Measurements from ENCODE around the gene PLS1. TPM values are rescaled to one million over a fixed set of nuclear protein-coding genes. Genes with fewer than 3 reads are reported as not detected.

The PLS1 gene
- 9.1 to 13.0 TPM (median 12.0 TPM) in 5 replicates for total RNA-seq (2022; extraction: Qiagen RNA extraction; ENCODE audit: low read depth)

GRCh38 chr3:142595951-142596725, at the start of gene PLS1:
PLS1 (plus strand) TSS chr3:142596393; CDS start chr3:142664238, 67,845 bp downstream.

GRCh38 chr3:142578329-142579223, 17.6 kb upstream of the PLS1 start, which contains the start of gene ATR:
ATR (minus strand) TSS chr3:142578733; CDS start chr3:142578704, 29 bp downstream.

GRCh38 chr3:142723968-142724681, 127.9 kb downstream of the PLS1 start, which contains the start of gene TRPC1:
TRPC1 (plus strand) TSS chr3:142724034; CDS start chr3:142724560, 526 bp downstream.

Other genes with a start within 250 kb of the PLS1 start
- gene XRN1, start 148.4 kb upstream of the PLS1 start, total RNA-seq (2022; extraction: Qiagen RNA extraction; ENCODE audit: low read depth), result 3.3 to 4.8 TPM (median 4.7 TPM) in 5 replicates
- gene ATR, start 17.7 kb upstream of the PLS1 start, total RNA-seq (2022; extraction: Qiagen RNA extraction; ENCODE audit: low read depth), result 9.6 to 14.3 TPM (median 13.6 TPM) in 5 replicates
- 4.7 to 9.8 TPM (median 8.4 TPM) in 5 replicates for gene TRPC1, start 127.6 kb downstream of the PLS1 start, total RNA-seq (2022; extraction: Qiagen RNA extraction; ENCODE audit: low read depth)